HG02885 (cell line): ENCODE measurements around the gene RNASE12.
"Not testable (repeated sequence)": the region's sequence is repeated elsewhere in the genome, so short reads cannot be mapped to it uniquely, and the experiment has no call there.

Experiments
- ATAC-seq: cut with Tn5 transposase; IDR thresholded peaks from one replicate; pipeline ENCODE4 v1.9.1; 2021; ENCODE audit warnings: mild to moderate bottlenecking; ENCODE audit not compliant: unreplicated experiment, poor library complexity

Gene RNASE12

DNA sequence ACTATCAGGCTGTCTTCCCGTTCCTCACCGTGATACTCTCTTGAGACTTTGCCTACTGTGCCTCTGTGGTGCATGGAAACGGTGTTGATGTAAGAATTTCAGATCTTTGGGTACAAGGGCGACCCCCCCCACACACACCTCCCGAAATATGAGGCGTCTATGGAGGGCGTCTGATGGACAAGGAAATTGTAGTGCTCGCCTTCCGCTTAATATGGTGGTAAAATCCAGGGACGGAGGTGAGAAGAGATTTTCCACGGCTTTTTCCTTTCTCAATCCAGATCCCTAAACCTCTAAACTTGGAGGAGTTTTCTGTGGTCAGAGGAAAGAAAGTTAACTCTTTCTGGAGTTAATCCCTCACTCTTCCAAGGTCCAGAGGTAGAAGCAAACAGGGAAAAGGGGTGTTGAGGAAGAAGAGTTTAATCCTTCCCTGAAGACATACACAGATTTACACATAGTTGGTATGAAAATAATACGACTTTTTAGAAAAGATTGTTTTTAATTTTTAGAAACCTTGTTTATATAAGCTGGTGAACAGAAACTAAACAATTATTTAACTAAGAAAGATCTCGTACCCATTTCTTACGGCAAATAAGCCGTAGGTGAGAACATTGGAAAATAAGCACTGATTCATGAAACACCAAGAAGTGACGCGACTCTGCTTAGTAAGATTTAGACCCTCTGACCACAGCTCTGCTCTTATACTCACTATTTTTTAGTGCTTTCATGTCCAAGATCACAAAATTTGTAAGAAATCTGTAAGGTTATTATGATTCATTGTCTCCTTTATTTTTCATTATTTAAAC is 23.1 kb upstream of the RNASE12 start:
- ATAC-seq = peak; percentile 3

DNA sequence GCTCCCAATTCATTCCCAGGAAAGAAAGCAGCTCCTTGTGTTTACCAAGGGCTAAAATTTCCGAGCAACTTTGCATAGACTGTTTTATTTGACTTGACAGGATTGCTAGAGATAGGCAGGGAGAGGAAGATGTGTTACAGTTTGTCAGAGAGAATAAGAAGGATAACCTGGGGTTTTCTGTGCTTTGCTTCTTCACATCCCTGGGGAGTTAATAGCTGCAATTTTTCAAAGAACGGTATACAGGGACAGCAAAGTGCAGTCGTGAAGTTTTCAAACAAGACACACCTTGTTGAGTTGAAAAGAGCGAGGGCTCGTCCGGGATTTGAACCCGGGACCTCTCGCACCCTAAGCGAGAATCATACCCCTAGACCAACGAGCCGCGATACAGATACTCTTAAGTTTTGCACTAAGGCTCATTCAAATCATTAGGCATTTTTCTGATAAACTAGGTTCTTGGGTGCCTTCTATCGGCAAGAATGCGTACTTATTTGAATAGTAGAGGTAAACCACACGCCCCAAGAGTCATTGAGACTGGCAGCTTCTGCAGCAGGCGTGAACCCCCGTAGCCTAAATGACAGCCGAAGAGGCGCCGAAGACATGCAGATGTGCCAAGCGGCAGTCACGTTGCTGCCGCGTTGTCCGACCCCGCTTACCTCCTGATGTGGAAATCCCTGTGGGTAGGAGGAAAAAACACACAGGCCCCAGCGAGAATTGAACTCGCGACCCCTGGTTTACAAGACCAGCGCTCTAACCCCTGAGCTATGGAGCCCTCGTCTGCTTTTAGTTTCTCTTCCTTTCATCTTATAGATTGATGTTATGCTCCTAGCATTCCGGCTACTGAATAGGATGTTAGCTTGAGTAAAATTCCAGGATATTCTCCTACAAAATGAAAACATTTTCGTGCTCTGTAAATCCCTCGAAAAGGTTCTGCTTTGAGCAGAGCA is 22.2 kb upstream of the RNASE12 start:
- peak; percentile 66 for ATAC-seq

DNA sequence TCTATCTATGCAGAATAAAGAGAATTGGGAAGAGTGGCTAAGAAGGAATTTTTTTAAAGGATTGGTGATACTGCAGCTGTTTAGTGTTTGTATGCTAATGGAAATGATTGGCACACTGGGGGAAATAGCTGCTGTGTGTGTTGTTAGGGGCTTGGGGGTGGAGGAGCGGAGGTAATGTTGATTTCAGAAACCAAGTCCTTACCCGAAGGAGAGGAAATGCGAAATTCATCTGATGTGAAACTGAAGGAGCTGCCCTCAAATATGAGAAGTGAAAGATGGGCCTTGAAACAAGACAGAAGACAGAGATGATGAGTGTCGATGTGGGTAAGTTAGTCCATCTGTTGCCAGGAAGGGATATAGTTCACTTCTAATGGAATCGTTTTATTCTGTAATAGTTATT is 21.2 kb upstream of the RNASE12 start:
- peak; percentile 16 for ATAC-seq

DNA sequence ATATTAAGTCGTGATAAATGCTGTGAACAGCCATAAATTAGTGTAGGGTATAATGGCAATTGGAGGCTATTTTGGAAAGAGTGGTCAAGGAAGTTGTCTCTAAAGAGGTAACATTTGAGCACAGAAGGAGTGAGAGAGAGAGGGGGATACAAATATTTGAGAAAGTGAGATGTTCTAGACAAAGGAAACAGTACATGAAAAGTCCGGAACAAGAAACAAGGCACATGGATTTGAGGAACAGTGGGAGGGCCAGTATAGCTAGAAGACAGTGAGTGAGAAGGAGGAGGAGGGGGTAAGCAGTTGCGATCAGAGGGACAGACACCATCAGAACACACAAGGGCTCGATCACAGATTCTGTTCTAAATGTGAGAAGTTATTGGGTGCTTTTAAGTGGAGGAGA is 20.1 kb upstream of the RNASE12 start:
- ATAC-seq = no peak

DNA sequence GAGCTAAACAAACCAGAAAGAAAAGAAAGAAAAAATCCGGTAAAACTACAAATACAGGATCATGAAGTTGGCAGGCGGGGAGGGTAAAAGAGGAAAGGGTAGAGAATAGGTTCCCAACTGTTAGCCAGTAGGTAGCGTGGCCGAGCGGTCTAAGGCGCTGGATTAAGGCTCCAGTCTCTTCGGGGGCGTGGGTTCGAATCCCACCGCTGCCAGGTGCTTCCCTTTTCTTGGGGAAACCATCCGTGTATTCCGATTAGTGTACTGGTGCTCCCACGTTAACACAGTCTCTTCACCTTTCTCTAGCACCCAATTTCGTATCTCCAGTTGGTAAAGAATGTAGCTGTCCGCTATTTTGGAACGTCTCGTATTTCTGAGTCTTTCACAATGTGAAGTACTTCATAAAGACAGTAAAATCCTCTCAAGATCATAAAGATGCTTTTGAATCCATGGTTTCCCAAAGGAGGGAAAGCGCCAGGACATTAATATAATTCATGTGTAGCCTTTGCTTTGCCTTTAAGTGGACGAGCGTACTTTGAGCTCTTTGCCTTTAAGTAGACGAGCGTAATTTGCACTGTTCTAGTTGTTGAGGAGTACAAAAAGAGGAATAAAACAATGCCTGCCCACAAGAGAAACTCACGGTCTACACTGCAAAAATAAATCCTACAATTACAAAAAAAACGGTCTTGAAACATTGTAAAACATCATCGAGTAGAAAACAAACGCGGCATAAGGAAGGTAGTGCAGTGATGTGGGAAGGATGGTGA is 19.0 kb upstream of the RNASE12 start:
- no peak for ATAC-seq

DNA sequence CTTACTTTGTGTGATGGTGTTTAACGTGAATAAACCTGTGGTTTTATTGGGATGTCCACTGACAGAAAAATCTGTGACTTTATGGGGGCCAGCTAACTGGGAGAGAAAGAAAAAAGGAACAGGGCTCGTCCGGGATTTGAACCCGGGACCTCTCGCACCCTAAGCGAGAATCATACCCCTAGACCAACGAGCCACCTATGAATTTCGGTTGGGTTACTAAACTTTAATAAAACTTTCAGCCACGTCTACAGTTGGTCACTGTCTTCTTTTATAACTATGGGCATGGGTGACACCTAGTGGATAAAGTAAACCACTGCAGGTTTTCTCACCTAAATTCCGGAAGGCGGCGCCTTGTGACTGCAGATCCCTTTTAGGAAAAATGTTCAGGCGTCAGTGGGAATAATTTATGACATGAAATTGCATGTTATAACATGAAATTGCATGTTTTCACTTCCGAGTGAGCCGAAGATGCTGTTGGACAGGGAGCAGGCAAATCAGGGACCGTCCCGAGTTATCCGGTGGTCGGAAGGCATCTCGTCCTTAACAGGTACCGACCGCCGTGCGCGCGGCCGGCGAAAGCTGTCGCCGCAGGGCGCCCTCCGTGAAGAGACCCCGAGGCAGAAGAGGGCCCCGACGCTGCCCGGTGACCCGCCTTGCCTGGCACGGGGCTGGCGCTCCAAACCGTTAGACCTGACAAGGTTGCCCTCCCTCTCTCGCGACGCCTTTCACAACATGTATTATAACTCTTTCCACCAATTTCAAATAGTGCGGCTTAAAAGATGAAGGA is 18.2 kb upstream of the RNASE12 start:
- no peak for ATAC-seq

DNA sequence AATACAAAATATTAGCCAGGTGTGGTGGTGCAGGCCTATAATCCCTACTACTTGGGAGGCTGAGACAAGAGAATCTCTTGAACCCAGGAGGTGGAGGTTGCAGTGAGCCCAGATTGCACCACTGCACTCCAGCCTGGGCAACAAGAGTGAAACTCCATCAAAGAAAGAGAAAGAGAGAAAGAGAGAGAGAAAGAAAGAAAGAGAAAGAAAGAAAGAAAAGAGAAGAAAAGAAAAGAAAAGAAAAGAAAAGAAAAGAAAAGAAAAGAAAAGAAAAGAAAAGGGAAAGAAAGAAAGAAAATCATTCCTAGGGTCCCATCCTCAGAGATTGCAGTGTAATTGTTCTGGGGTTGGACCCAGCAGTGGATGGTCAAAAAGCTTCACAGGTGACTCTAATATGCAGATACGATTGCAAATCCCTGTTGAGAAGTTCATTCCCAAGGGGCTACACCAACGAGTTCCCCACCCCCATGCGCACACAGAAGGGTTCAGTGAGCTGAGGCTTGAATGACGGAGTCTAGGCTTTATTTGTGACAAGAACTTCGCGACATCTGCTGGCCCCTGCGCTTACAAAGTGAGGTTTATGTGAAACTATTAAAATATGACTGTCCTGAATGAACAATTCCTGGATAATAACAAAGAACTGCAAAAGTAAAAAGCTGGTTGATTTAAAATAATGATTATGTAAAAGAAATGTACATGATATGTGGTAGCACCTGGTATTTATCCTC is 17.4 kb upstream of the RNASE12 start:
- ATAC-seq = no peak

DNA sequence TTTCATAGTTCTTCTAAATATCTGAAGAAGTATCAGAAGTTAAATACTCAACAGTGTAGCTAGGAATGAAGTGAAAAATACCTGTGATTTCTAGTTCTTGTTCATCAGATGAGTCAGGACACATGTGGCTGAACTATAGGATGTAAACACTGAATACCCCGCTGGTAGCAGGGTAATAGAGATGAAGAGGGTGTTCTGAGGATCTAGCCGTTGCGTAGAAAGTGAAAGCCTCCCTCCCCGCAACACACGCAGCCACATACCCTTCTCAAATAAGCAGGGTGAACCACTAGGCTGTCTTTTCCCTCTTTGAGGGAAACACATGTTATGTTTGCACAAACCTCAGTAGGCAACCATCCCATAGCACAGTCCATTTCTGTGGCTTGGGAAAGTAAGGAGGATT is 16.4 kb upstream of the RNASE12 start:
- ATAC-seq = no peak

DNA sequence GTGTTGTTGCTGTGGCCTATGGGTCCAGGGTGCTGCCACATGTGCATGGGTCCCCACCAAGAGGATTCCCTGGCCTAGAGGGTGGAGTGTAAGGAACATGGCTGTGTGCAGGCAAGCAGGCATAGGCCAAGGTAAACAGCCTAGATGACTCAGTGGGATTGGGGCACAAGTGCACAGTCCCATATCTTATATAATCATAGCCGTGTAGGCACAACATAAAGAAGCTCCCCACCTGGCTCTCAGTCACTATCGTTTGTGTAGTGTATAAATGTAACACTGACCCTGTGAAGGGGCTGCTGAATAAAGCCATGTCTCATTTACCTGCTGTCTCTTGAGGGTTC is 15.7 kb upstream of the RNASE12 start:
- ATAC-seq = no peak

DNA sequence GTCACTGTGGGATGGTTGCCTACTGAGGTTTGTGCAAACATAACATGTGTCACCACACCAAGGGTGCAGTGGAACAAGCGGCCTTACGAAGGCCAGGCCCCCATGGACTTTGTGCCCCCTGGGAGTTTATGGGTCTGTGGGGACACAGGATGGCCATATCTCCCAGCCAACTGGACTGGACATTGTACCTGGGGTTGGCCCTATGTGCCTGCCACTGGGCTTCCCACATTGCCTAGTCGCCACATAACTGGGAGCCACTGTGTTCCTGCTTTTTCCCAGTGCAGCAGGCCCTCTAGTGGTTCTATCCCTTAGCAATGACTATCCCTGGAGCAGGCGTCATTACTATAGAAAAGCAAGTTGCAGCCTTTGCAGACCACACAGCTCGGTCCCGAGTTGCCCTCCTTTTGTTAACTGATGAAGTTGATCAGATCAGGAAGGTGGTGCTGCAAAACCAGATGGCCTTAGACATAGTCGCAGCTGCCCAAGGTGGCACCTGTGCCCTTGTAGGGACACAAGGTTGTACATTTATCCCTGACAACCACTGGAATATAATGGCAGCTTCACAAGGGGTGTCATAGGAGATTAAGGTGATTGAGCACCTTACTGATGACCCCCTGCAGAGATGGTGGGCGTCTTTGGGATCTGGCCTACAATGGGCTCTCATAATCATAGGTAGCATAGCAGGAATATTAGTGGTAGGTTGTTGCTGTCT is 15.2 kb upstream of the RNASE12 start:
- ATAC-seq = no peak

DNA sequence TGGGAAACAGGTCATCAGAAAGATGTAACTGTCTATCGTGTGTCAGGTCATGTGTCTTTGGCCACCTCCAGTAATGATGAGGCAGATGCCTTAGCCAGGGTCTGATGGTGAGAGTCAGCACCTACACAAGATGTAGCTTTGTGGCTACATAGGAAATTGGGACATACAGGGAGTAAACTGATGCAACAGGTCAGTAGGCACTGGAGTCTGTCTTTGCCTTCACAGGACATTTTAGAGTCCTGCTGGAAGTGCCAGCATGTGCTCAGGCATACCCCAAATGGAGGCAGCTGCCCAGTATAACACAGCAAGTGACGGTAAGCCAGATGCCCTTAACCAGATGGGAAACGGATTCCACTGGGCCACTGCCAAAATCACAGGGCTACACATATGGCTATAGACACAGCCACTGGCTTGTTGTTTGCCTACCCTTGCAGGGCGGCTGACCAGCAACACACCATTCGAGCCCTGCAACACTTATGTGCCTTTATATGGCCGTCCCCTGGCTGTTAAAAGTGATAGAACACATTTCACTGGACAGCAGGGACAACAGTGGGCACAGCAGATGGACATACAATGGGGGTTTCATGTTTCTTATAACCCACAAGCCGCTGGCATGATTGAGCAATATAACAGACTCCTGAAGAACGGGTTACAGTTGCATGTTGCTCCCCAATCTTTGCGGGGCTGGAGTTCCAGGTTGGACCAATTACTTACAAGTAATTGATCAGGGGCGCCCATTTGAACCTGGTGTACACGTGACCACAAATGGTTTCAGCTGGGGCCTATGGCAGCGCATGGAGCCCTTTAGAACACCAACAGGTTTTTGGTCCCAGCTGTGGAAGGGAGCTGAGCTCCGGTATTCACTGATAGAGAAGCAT is 12.9 kb upstream of the RNASE12 start:
- no peak for ATAC-seq

DNA sequence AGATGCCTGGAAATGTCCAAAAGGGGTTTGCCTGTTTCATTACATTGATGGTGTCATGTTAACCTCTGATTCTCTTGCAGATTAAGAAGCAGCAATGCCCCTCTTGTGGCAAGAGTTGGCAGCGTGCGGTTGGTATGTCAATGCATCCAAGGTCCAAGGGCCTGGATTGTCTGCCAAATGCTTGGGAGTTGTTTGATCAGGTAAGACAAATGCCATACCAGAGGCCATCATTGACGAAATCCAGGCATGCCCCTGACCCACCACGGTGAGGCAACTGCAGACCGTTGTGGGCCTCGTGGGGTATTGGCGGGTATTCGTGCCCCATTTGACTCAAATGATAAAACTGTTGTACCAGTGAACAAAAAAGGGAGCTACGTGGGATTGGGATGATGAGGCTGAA is 11.4 kb upstream of the RNASE12 start:
- no peak for ATAC-seq

DNA sequence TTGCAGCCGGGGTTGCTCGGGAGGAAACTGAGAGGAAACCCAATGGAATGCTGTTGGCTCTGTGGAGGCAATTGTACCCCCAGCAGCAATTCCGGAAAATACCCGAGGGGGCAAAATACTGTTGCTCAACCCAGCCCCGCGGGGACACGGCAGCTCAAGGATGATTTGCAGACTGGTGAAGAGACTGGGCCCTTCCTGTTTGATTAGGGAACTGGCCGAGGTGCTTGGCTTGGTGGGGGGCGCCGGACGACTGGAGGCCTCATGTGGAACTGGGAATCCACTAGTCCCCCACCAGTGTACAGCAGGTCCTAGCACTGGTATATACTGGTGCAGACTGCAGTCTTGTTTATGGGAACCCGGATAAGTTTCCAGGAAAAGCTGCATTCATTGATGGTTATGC is 10.3 kb upstream of the RNASE12 start:
- ATAC-seq = no peak

DNA sequence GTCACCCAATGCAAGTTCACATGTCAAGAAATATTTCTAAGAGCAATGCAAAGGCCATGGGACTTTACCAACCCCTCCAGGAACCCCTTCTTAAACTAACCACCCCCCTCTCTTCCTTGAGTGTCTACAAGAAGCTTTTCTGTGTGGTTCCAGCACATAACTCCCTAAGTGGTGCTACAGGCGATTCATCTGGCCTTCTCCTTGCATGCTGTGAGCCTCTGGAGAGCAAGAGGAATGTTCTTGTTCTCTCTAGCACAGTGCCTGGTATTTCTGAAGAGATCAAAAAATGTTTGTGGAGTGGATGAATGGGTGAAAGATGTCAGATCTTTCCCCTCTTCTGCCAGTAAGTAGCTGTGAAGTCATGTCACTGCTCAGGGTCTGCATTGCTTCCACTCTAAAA is 5.9 kb upstream of the RNASE12 start:
- ATAC-seq = no peak

DNA sequence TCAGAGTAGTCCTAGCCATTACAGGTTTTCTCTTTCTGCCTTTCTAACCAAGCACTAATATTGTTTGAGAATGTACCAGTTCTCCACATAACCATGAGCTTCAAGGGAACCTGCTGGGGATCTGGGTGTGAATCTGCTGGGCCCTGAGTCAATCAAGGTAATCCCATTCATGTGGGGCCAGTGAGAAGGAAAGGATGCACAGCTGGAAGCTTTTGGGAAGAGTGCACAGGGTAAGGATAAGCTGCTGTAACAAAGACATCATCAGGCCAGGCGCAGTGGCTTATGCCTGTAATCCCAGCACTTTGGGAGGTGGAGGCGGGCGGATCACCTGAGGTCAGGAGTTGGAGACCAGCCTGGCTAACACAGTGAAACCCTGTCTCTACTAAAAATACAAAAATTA is 4.5 kb upstream of the RNASE12 start:
- ATAC-seq = not testable (repeated sequence)

DNA sequence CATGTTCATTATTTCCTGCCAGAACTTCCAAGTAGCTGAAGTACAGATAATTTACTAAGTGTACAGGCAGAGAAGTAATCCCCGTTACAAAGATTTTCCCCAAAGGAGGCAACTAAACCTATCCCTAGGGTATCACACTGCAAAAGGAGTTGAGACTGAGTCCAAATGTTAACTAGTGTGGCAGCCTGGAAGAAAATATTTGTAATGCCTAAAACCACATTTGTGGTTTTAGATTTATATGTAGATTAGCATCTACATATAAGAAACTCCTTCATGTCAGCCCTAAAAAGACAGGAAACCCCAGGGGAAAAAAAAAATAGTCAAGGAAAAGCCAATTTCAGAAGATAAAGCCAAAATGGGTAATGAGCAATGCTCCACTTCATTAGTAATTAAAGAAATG is 1.4 kb upstream of the RNASE12 start:
- no peak for ATAC-seq

DNA sequence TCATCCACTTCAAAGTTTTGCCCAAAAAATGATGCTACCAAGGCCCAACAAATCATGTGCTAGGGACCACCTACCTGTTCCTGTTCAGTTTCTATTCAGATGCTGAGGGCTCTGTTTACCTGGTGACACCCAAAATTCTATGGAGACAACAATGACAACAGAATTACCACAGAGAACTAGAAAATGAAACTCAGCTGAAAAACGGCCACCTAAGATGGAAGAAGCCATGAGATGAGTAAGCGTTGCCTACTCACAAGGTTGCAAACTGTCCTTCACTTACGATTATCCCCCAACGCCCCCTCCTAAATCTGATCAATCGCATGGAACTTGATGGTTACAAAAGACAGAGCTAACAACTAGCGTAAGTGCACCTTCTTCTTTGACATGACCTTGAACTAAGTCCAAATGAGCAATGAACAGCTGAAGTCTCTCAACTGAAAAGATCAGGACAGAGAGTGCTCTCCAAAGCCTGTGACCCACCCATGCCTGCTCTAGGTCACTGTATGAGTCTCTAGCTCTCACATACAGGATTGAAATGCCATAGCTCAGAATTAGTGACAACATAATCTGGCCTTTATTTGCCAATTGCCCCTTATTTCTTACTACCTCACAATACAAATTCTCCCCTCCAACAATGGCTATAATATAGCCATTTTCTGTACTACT is 3.6 kb downstream of the RNASE12 start, which contains the start of gene RNASE11:
TSS of gene RNASE11 (minus strand) at position 513 of the 666 bp plus-strand sequence.
- ATAC-seq = no peak
